Omental fat pad (tissue), 4 donors: Measurements from ENCODE around the gene ARFGAP2. TPM values are rescaled to one million over a fixed set of nuclear protein-coding genes. Genes with fewer than 3 reads are reported as not detected.
"Not testable (repeated sequence)": the region's sequence is repeated elsewhere in the genome, so short reads cannot be mapped to it uniquely, and the experiment has no call there.

Source experiments
- ATAC-seq: fragments of 150-250 bp; one replicate; pipeline ENCODE4 v1.9.1; 2016; ENCODE audit warnings: mild to moderate bottlenecking, moderate library complexity; ENCODE audit not compliant: low FRiP score
- DNase-seq: peaks from one replicate; pipeline ENCODE4 v3.0.0-alpha.2; 2019; ENCODE audit warnings: low spot score
- small RNA-seq: library from RNA; depleted of rRNA; stranded (forward); fragments of <200 nt; gene quantifications from one replicate; pipeline ENCODE3, GENCODE V24; 2016
- total RNA-seq, 4 donors: library from RNA; depleted of rRNA; stranded (reverse); fragments of >200 nt; gene quantifications; one replicate each; pipeline ENCODE4 v1.1.0, GENCODE V29; 2016
- TF ChIP-seq, protein P1 (sequence below), 3 donors: fragments of 450-650 bp; IDR thresholded peaks; one replicate each; pipeline ENCODE4 v1.5.1; 2016 to 2017; ENCODE audit warnings: antibody characterized with exemption in 3 of 3, mild to moderate bottlenecking in 3 of 3, moderate library complexity in 2 of 3

The ARFGAP2 gene
- total RNA-seq, 4 donors from 2014 or later, result 82.3 to 179 (median 108) TPM

DNA sequence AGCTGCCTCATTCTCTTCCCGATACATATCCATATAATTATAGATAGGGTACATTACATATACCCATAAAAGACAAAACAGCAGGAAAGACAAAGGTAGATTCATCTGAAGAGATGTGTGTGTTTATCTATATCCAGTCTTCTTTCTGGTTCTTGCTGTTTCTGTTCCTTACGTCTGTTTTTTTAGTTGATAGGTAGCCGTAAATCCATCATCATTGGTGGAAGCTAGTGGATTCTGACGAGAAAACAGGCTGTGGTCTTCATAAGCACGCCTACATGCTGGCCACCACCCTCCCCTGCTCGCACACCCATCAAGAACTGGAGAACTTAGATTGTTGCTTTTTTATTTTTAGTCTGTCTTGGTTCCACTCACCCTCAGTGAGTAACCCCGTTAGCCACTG is 51.6 kb downstream of the ARFGAP2 start:
- ATAC-seq (no peak), DNase-seq (no peak)
- TF ChIP-seq, protein P1, sequence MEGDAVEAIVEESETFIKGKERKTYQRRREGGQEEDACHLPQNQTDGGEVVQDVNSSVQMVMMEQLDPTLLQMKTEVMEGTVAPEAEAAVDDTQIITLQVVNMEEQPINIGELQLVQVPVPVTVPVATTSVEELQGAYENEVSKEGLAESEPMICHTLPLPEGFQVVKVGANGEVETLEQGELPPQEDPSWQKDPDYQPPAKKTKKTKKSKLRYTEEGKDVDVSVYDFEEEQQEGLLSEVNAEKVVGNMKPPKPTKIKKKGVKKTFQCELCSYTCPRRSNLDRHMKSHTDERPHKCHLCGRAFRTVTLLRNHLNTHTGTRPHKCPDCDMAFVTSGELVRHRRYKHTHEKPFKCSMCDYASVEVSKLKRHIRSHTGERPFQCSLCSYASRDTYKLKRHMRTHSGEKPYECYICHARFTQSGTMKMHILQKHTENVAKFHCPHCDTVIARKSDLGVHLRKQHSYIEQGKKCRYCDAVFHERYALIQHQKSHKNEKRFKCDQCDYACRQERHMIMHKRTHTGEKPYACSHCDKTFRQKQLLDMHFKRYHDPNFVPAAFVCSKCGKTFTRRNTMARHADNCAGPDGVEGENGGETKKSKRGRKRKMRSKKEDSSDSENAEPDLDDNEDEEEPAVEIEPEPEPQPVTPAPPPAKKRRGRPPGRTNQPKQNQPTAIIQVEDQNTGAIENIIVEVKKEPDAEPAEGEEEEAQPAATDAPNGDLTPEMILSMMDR (IDR thresholded peaks at IDR 0.05), result no peak

DNA sequence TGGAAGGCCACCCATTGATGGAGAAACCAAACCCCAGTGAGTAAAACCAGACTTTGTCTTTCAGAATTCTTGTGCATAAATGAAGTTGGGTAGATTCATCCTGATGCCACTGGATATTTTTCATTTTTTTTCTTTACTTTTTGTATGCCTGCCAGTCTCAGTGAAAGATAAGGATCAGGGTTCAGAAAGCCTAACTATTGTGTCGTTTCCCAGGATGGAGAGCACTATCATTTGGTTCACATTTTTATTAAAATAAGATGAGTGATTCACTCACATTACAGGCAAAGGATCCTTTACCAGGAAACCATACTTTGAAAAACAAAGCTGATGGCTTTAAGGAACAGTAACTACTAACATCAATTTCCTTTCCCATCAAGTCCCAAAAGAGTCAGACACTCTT is 52.0 kb downstream of the ARFGAP2 start:
- DNase-seq, result no peak
- no peak for ATAC-seq
- TF ChIP-seq, protein P1 (IDR thresholded peaks at IDR 0.05), result no peak

DNA sequence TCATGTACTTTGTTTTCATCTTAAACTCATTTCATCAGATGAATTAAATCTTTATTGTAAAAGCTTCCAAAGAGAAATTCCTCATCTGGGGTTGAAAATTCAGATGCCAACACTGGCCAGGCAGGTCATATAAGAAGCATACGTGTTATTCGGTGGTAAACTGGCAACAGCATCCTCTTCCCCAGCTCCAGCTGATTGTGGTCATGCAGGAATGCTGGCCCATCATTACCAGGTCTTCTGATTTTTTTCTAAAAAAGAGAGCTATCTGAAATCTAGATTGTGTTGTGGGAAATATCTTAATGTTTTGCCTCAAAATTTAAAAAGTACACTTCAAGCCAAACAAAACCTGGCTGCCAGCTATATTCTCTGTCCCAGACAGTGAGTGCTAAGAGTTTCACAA is 53.6 kb downstream of the ARFGAP2 start:
- TF ChIP-seq, protein P1 (IDR thresholded peaks at IDR 0.05), result no peak
- ATAC-seq, result no peak
- DNase-seq, result no peak

DNA sequence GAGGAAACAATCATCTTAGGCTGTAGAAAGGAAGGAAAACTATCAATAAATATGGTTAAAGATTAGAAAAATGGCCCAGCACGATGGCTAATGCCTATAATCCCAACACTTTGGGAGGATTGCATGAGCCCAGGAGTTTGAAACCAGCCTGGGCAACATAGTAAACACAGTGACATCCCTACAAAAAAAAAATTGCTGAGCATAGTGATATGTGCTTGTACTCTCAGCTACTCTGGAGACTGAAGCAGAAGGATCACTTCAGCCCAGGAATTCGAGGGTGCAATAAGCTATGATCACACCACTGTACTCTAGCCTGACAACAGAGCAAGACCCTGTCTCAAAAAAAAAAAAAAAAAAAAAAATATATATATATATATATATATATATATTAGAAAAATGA is 54.9 kb downstream of the ARFGAP2 start:
- TF ChIP-seq, protein P1 (IDR thresholded peaks at IDR 0.05), result no peak
- no peak for ATAC-seq

DNA sequence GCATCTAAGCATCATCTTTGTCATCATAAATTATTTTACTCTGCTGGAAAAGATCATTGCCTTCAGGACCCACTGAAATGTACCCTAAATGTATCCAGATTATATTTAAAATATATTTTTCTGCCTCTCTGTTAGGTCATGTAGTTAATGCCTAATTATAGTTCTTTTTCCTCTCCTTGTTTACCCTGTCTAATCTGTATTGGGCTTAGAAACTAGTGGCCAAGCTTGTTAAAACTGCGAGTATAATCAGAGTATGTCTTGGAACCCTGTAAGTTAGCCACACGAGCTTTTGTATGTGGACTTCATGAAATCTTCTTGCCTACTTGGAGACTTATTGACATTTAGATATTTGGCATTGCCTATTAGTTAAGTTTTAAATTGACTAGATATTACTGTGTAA is 55.6 kb downstream of the ARFGAP2 start:
- no peak for ATAC-seq
- DNase-seq, result no peak
- TF ChIP-seq, protein P1 (IDR thresholded peaks at IDR 0.05), result no peak

More for the DNA sequence above, 54.9 kb downstream of the ARFGAP2 start:
- no peak for DNase-seq

DNA sequence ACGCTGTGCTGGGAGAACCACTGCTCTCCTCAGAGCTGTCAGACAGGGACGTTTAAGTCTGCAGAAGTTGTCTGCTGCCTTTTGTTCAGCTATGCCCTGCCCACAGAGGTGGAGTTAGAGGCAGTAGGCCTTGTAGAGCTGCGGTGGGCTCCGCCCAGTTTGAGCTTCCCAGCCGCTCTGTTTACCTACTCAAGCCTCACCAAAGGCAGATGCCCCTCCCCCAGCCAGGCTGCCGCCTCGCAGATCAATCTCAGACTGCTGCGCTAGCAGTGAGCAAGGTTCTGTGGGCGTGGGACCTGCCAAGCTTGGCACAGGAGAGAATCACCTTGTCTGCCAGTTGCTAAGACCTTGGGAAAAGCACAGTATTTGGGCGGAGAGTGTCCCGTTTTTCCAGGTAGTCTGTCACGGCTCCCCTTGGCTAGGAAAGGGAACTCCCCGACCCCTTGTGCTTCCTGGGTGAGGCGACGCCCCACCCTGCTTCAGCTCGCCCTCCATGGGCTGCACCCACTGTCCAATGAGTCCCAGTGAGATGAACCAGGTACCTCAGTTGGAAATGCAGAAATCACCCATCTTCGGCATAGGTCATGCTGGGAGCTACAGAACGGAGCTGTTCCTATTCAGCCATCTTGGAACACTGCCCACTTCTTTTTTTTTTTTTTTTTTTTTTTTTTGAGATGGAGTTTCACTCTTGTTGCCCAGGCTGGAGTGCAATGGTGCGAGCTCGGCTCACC is 57.6 kb downstream of the ARFGAP2 start:
- DNase-seq, ATAC-seq: not testable (repeated sequence)

Small RNA genes lying within 50 kb of the gene (small RNA-seq; reads per million reads assigned to genes)
- gene MIR6745, result not detected

Other genes starting within 250 kb of the ARFGAP2 start
- gene CSTPP1, start 240.1 kb downstream of the ARFGAP2 start, total RNA-seq, result 10 to 100 TPM in 2 of 4 donors, 1 to 10 TPM in 2; 9.8 to 14.3 (median 11.1) TPM
- 10 to 100 TPM; 11.2 to 47.4 (median 16.8) TPM for gene PACSIN3, start 9.6 kb upstream of the ARFGAP2 start, total RNA-seq
- 10 to 100 TPM; 12.1 to 27.6 (median 14.2) TPM for gene DDB2, start 38.1 kb upstream of the ARFGAP2 start, total RNA-seq
- gene ACP2, start 71.9 kb upstream of the ARFGAP2 start, total RNA-seq, result 10 to 100 TPM; 44.1 to 70.2 (median 55.4) TPM
- gene NR1H3, start 81.1 kb upstream of the ARFGAP2 start, total RNA-seq, result 100 to 1,000 TPM in 2 of 4 donors, 10 to 100 TPM in 2; 68.6 to 228 (median 100) TPM
- 10 to 100 TPM; 32.8 to 74.7 (median 35.3) TPM for gene MADD, start 93.3 kb upstream of the ARFGAP2 start, total RNA-seq
- under 1 TPM; 0.19 to 0.79 (median 0.21) TPM for gene MYBPC3, start 175.8 kb upstream of the ARFGAP2 start, total RNA-seq
- gene SPI1, start 201.7 kb upstream of the ARFGAP2 start, total RNA-seq, result 10 to 100 TPM; 25.0 to 69.4 (median 48.4) TPM
- gene SLC39A13, start 231.7 kb upstream of the ARFGAP2 start, total RNA-seq, result 10 to 100 TPM; 41.5 to 57.1 (median 50.6) TPM
- 100 to 1,000 TPM in 3 of 4 donors, 10 to 100 TPM in 1; 90.1 to 142 (median 123) TPM for gene PSMC3, start 249.6 kb upstream of the ARFGAP2 start, total RNA-seq